Hepatocyte (in vitro differentiated cells): ENCODE measurements around the gene TMPRSS9. TPM values are rescaled to one million over a fixed set of nuclear protein-coding genes. Genes with fewer than 3 reads are reported as not detected.

Experiments
- DNase-seq: peaks from one replicate; pipeline ENCODE4 v3.0.0-alpha.2; 2016; ENCODE audit warnings: low spot score
- H2AFZ ChIP-seq: fragments of 200-600 bp; sonication (generic); 2 replicates; pipeline ENCODE4 v1.6.0; 2016; ENCODE audit warnings: antibody characterized with exemption, mild to moderate bottlenecking
- H3K27ac ChIP-seq: fragments of 200-600 bp; sonication (generic); 2 replicates; pipeline ENCODE4 v1.5.1; 2016; ENCODE audit warnings: mild to moderate bottlenecking
- H3K27me3 ChIP-seq: fragments of 200-600 bp; sonication (generic); 2 replicates; pipeline ENCODE4 v1.6.1; 2016
- H3K36me3 ChIP-seq: fragments of 200-600 bp; sonication (generic); replicated peaks from 2 replicates; pipeline ENCODE4 v1.5.1; 2016; ENCODE audit warnings: low read depth; ENCODE audit not compliant: insufficient read depth
- H3K4me1 ChIP-seq: fragments of 200-600 bp; sonication (generic); 2 replicates; pipeline ENCODE4 v1.5.1; 2016; ENCODE audit warnings: mild to moderate bottlenecking, moderate library complexity; ENCODE audit not compliant: insufficient read depth
- H3K4me2 ChIP-seq: fragments of 200-600 bp; sonication (generic); 2 replicates; pipeline ENCODE4 v1.6.0; 2016
- H3K4me3 ChIP-seq: fragments of 200-600 bp; sonication (generic); 2 replicates; pipeline ENCODE4 v1.5.1; 2016; ENCODE audit warnings: mild to moderate bottlenecking
- H3K79me2 ChIP-seq: fragments of 200-600 bp; sonication (generic); 2 replicates; pipeline ENCODE4 v1.6.0; 2017; ENCODE audit warnings: mild to moderate bottlenecking
- H3K9me2 ChIP-seq: fragments of 200-600 bp; sonication (generic); replicated peaks from 2 replicates; pipeline ENCODE4 v1.6.0; 2017; ENCODE audit warnings: mild to moderate bottlenecking; ENCODE audit not compliant: insufficient read depth
- H3K9me3 ChIP-seq: fragments of 200-600 bp; sonication (generic); 2 replicates; pipeline ENCODE4 v1.5.1; 2016; ENCODE audit warnings: low read depth, mild to moderate bottlenecking
- H4K20me1 ChIP-seq: fragments of 200-600 bp; sonication (generic); 2 replicates; pipeline ENCODE4 v1.6.0; 2016; ENCODE audit warnings: mild to moderate bottlenecking; ENCODE audit not compliant: insufficient read depth, poor library complexity, severe bottlenecking
- CTCF ChIP-seq: fragments of 200-600 bp; sonication (generic); IDR thresholded peaks from 2 replicates; pipeline ENCODE4 v1.5.1; 2016; ENCODE audit warnings: antibody characterized with exemption, mild to moderate bottlenecking; ENCODE audit not compliant: poor library complexity
- EZH2 ChIP-seq: fragments of 200-600 bp; sonication (generic); IDR thresholded peaks from 2 replicates; pipeline ENCODE4 v1.6.1; 2016; ENCODE audit warnings: antibody characterized with exemption, mild to moderate bottlenecking, borderline replicate concordance
- EZH2phosphoT487 ChIP-seq: fragments of 200-600 bp; sonication (generic); IDR thresholded peaks from one replicate; pipeline ENCODE4 v1.6.1; 2018; ENCODE audit warnings: antibody characterized with exemption, mild to moderate bottlenecking, low read depth, moderate library complexity; ENCODE audit not compliant: unreplicated experiment, severe bottlenecking
- WGBS: methylation state at CpG from one replicate; pipeline ENCODE4 v1.1.6; 2016; ENCODE audit warnings: low lambda C conversion rate; ENCODE audit errors: missing lambda C conversion rate; 5-methylcytosine and 5-hydroxymethylcytosine counted together
- polyA plus RNA-seq: library from polyadenylated mRNA; unstranded; fragments of >200 nt; fragmentation: Nextera tagmentation; extraction: Ambion mirVana; gene quantifications from 2 replicates; pipeline ENCODE4 v1.2.1, GENCODE V29; 2016
- total RNA-seq: library from RNA; depleted of rRNA; stranded (reverse); fragments of >200 nt; gene quantifications from 2 replicates; pipeline ENCODE4 v1.2.3, GENCODE V29; 2014

TMPRSS9 gene
- total and polyA plus RNA-seq, 2 experiments from 2014 or later, result 0.23 TPM; not detected in 1

DNA sequence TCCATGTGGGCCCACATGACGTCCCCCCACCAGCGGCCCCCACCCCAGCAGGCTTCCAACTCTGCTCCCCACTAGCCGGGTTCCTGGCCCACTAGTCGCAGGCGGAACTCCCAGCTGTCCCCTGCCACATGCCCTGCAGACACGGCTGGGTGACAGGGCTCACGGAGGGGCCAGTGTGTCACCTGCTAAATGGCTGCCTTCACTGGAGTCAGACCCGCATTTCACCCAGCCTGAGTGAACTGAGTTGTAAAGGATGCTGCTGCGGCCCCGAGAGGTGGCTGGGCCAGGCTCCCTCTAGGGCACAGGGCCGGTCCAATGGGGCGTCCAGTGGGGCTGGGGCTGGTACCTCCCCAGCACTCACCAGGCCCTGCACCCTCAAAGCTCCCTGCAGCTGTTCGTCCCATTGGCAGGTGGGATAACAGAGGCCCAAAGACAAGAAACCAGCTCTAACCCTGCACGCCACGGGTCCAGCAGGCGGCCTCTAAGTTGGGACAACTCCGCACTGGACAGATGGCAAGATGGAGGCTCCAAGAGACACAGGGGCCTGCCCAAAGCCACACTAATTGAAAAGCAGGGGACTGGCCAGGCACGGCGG lies 93.5 kb downstream of the TMPRSS9 start:
- TF ChIP-seq CTCF (no peak), EZH2 (no peak), EZH2phosphoT487 (no peak)
- Histone ChIP-seq H3K27ac (no peak overlapping the region), H4K20me1 (peaks cover 5% of the 10 kb centered on the region), H2AFZ (no peak overlapping the region), H3K36me3 (no peaks in the 10 kb centered on the region), H3K79me2 (peaks cover 79% of the 10 kb centered on the region), H3K27me3 (no peaks in the 10 kb centered on the region), H3K4me1 (no peaks in the 10 kb centered on the region), H3K9me2 (no peaks in the 10 kb centered on the region), H3K4me2 (no peak overlapping the region), H3K9me3 (no peaks in the 10 kb centered on the region), H3K4me3 (no peak overlapping the region)
- no peak for DNase-seq
- WGBS, result 91% methylated on average over 17 of the region's 19 CpGs

DNA sequence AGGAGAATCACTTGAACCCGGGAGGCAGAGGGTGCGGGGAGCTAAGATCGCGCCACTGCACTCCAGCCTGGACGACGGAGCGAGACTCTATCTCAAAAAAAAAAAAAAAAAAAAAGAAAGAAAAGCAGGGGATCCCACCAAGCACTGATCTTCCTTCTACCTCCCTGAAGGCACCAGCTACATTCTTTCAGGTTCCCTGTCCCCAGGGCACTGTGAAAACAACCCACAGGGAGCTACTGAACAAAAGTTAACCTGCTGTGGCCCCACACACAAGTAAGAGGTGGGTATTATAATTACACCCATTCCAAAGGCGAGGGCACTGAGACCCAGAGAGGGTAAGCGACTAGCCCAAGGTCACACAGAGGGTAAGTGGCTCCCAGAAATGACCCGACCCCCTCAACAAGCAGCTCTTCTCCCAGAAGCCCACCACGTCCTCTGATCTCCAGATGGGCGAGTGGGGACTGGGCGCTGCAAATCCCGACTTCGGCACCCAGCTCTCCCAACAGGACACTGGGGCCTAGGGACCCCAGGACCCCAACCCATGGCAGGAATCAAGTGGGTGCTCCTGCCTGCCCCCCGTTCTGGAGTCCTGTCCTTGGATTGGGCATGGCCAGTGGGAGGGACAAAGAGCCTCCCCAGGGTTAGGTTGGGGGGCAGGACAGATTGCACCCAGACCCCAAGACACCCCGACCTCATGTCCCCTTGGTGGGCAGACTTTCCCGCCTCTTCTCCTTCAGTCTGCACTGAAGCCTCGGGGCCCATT lies 94.3 kb downstream of the TMPRSS9 start:
- Histone ChIP-seq H3K9me2 (no peaks in the 10 kb centered on the region), H3K9me3 (no peaks in the 10 kb centered on the region), H4K20me1 (peaks cover 5% of the 10 kb centered on the region), H3K4me2 (peak overlapping the region; percentile 98), H3K27me3 (no peaks in the 10 kb centered on the region), H3K79me2 (peaks cover 71% of the 10 kb centered on the region), H2AFZ (no peak overlapping the region), H3K4me1 (no peaks in the 10 kb centered on the region), H3K36me3 (no peaks in the 10 kb centered on the region), H3K4me3 (no peak overlapping the region), H3K27ac (no peak overlapping the region)
- 95% methylated on average over 14 of the region's 19 CpGs for WGBS
- no peak for DNase-seq
- TF ChIP-seq EZH2, result no peak
- TF ChIP-seq CTCF, result no peak
- no peak for TF ChIP-seq EZH2phosphoT487

GRCh38 chr19:2454962-2455850 lies 95.1 kb downstream of the TMPRSS9 start:
- H3K36me3 ChIP-seq, result no peaks in the 10 kb centered on the region
- no peaks in the 10 kb centered on the region for H3K27me3 ChIP-seq
- H3K27ac ChIP-seq, result no peak overlapping the region
- peaks cover 5% of the 10 kb centered on the region for H4K20me1 ChIP-seq
- H3K4me2 ChIP-seq, result peak overlapping the region; percentile 98
- peaks cover 64% of the 10 kb centered on the region for H3K79me2 ChIP-seq
- H3K9me3 ChIP-seq, result no peaks in the 10 kb centered on the region
- no peak for DNase-seq
- no peaks in the 10 kb centered on the region for H3K9me2 ChIP-seq
- H3K4me3 ChIP-seq, result peak overlapping the region; percentile 95
- no peaks in the 10 kb centered on the region for H3K4me1 ChIP-seq
- WGBS, result 73% methylated on average over 14 of the region's 14 CpGs
- H2AFZ ChIP-seq, result peak overlapping the region; percentile 76
- TF ChIP-seq EZH2 (no peak), EZH2phosphoT487 (no peak), CTCF (no peak)
